MM.1S (cell line): ENCODE data around the gene CPNE1.

Experiments used
- DNase-seq: peaks from one replicate; pipeline ENCODE4 v3.0.0-alpha.2; 2015
- H2AFZ ChIP-seq: fragments of 300-600 bp; sonication (generic); 2 replicates; pipeline ENCODE4 v1.6.0; 2016; ENCODE audit warnings: antibody characterized with exemption, low read length
- H3F3A ChIP-seq: fragments of 300-600 bp; sonication (generic); 2 replicates; pipeline ENCODE4 v1.6.1; 2016; ENCODE audit warnings: mild to moderate bottlenecking, antibody characterized with exemption, low read length, moderate library complexity, mixed read lengths; ENCODE audit not compliant: insufficient read depth
- H3K27ac ChIP-seq: fragments of 300-600 bp; sonication (generic); 2 replicates; pipeline ENCODE4 v1.5.1; 2016; ENCODE audit warnings: mild to moderate bottlenecking, low read length
- H3K27me3 ChIP-seq: fragments of 300-600 bp; sonication (generic); replicated peaks from 2 replicates; pipeline ENCODE4 v1.6.0; 2016; ENCODE audit warnings: low read length; ENCODE audit not compliant: insufficient read depth
- H3K36me3 ChIP-seq: fragments of 300-600 bp; sonication (generic); replicated peaks from 2 replicates; pipeline ENCODE4 v1.6.1; 2016; ENCODE audit warnings: mild to moderate bottlenecking, low read length, mixed read lengths; ENCODE audit not compliant: insufficient read depth
- H3K4me1 ChIP-seq: fragments of 300-600 bp; sonication (generic); 2 replicates; pipeline ENCODE4 v1.6.1; 2016; ENCODE audit warnings: low read length, mixed read lengths
- H3K4me2 ChIP-seq: fragments of 300-600 bp; sonication (generic); 2 replicates; pipeline ENCODE4 v1.6.0; 2016; ENCODE audit warnings: low read depth, low read length
- H3K4me3 ChIP-seq: fragments of 300-600 bp; sonication (generic); 2 replicates; pipeline ENCODE4 v1.5.1; 2016; ENCODE audit warnings: low read length, mixed read lengths
- H3K79me2 ChIP-seq: fragments of 300-600 bp; sonication (generic); 2 replicates; pipeline ENCODE4 v1.6.1; 2016; ENCODE audit warnings: mixed run types, low read length, mixed read lengths
- H3K9ac ChIP-seq: fragments of 300-600 bp; sonication (generic); 2 replicates; pipeline ENCODE4 v1.6.1; 2016; ENCODE audit warnings: low read length, mixed read lengths
- H3K9me2 ChIP-seq: fragments of 300-600 bp; sonication (generic); replicated peaks from 2 replicates; pipeline ENCODE4 v1.6.1; 2016; ENCODE audit warnings: mild to moderate bottlenecking, low read length, mixed read lengths; ENCODE audit not compliant: insufficient read depth
- H3K9me3 ChIP-seq: fragments of 300-600 bp; sonication (generic); replicated peaks from 2 replicates; pipeline ENCODE4 v1.6.1; 2016; ENCODE audit warnings: mild to moderate bottlenecking, low read length, mixed read lengths; ENCODE audit not compliant: insufficient read depth
- H4K20me1 ChIP-seq: fragments of 300-600 bp; sonication (generic); 2 replicates; pipeline ENCODE4 v1.6.1; 2016; ENCODE audit warnings: mild to moderate bottlenecking, low read length, moderate library complexity, mixed read lengths; ENCODE audit not compliant: insufficient read depth
- EZH2 ChIP-seq: fragments of 300-600 bp; sonication (generic); optimal IDR thresholded peaks from 2 replicates; pipeline ENCODE3; 2017; ENCODE audit warnings: low read depth, mild to moderate bottlenecking, antibody characterized with exemption, low read length, mixed read lengths
- EZH2phosphoT487 ChIP-seq: fragments of 300-600 bp; sonication (generic); IDR thresholded peaks from 2 replicates; pipeline ENCODE4 v1.6.1; 2018; ENCODE audit warnings: antibody characterized with exemption, low read length
- TF ChIP-seq, protein P1 (sequence below): fragments of 300-600 bp; sonication (generic); IDR thresholded peaks from 2 replicates; pipeline ENCODE4 v1.5.1; 2016; ENCODE audit warnings: antibody characterized with exemption, low read length, mixed read lengths

CPNE1 gene

DNA sequence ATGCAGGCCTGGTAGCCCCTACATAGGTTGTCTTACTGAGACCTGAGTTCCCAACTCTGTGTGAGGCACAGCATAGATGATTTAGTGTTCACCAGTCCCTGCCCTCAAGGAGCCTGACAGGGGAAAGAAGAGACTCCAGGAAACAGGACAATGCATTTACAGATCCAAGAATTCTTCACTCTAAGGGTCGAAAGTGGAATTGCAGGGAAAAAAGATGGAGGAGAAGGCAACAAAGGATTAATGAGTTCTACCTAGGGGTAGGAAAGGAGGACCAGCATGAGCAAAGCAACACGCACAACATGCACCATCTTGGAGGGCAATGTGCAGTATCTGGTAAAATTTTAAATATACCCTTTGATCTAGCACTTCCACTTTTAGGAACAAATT is 43.1 kb downstream of the CPNE1 start:
- H3K4me1 ChIP-seq, result peaks cover 13% of the 10 kb centered on the region; the same call in 1 of the 2 replicates
- no peak overlapping the region for H3K9ac ChIP-seq
- DNase-seq, result no peak
- no peaks in the 10 kb centered on the region for H3K36me3 ChIP-seq
- no peak overlapping the region for H3K27ac ChIP-seq
- no peak overlapping the region for H2AFZ ChIP-seq
- H4K20me1 ChIP-seq, result no peaks in the 10 kb centered on the region
- peaks cover 22% of the 10 kb centered on the region; the same call in 1 of the 2 replicates for H3F3A ChIP-seq
- TF ChIP-seq, protein P1, sequence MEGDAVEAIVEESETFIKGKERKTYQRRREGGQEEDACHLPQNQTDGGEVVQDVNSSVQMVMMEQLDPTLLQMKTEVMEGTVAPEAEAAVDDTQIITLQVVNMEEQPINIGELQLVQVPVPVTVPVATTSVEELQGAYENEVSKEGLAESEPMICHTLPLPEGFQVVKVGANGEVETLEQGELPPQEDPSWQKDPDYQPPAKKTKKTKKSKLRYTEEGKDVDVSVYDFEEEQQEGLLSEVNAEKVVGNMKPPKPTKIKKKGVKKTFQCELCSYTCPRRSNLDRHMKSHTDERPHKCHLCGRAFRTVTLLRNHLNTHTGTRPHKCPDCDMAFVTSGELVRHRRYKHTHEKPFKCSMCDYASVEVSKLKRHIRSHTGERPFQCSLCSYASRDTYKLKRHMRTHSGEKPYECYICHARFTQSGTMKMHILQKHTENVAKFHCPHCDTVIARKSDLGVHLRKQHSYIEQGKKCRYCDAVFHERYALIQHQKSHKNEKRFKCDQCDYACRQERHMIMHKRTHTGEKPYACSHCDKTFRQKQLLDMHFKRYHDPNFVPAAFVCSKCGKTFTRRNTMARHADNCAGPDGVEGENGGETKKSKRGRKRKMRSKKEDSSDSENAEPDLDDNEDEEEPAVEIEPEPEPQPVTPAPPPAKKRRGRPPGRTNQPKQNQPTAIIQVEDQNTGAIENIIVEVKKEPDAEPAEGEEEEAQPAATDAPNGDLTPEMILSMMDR, result no peak
- TF ChIP-seq EZH2 (no peak), EZH2phosphoT487 (no peak)
- no peaks in the 10 kb centered on the region for H3K9me3 ChIP-seq
- H3K9me2 ChIP-seq, result no peaks in the 10 kb centered on the region
- no peak overlapping the region for H3K4me2 ChIP-seq
- H3K4me3 ChIP-seq, result no peak overlapping the region
- H3K27me3 ChIP-seq, result peaks cover 6% of the 10 kb centered on the region; the same call in 1 of the 2 replicates
- no peaks in the 10 kb centered on the region for H3K79me2 ChIP-seq

DNA sequence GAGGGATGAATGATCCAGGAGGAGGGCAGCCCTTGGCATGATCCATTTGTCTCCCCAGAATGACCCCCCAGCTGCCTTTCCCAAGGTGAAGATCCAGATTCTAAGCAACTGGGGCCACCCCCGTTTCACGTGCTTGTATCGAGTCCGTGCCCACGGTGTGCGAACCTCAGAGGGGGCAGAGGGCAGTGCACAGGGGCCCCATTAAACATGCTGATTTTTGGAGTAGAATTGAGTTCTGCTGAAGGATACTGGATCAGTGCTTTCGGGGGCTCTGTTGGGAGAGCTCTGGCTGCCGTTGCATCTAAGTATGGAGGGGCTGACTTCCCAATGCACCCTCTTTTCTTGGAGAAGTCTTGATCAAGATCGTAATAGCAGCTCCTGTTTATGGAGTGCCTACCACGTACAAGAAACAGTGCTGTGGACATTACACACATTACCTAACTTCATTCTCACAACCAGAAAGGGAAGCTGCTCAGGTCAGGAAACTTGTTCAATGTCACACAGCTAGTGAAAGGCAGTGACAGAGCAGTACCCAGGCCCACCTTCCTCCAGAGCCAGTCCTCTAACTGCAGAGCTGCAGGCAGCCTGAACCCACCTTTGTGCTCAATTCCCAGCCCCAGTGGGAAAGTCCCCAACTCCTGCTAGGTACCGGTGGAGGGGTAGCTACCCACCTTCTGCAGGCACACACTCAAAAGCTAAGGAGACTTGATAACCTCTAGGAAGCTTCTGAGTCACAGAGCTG is 43.7 kb downstream of the CPNE1 start:
- Histone ChIP-seq H4K20me1 (no peaks in the 10 kb centered on the region), H3K27ac (no peak overlapping the region), H3K4me3 (no peak overlapping the region)

DNA sequence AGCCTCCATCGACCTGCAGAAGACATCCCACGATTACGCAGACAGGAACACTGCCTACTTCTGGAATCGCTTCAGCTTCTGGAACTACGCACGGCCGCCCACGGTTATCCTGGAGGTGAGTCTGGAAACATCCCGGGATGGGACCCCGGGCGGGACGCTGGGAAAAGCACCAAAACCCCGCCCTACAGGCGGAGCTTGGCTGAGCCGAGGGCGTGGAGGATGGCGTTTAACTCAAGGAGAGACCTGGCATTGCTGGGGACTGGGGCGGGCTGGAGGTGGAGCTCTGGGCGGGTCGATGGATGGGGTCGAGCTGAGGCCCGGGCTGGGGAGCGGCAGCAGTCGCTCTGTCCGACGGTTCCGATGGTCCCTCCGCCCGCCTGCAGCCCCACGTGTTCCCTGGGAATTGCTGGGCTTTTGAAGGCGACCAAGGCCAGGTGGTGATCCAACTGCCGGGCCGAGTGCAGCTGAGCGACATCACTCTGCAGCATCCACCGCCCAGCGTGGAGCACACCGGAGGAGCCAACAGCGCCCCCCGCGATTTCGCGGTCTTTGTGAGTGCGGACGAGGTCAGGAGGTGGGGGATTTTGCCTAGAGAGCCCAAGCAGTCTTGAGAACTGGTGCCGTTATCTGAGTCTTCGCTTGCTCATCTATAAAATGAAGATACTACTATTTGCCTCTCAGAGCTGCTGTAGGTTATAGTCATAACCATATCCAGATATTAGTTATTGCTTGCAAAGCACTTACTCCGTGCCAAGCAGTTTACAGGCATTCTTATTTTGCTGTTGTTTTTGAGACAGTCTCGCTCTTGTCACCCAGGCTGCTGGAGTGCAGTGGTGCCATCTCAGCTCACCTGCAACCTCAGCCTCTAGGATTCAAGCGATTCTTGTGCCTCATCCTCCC is 45.3 kb downstream of the CPNE1 start:
- Histone ChIP-seq H3K9ac (peak overlapping the region; percentile 30; the same call in 1 of the 2 replicates), H3K36me3 (no peaks in the 10 kb centered on the region), H3K4me3 (peak overlapping the region; percentile 74), H3K27me3 (peaks cover 6% of the 10 kb centered on the region; the same call in 1 of the 2 replicates), H4K20me1 (no peaks in the 10 kb centered on the region), H3K27ac (no peak overlapping the region), H3F3A (peaks cover 29% of the 10 kb centered on the region; the same call in 1 of the 2 replicates), H3K4me1 (peaks cover 13% of the 10 kb centered on the region; the same call in 1 of the 2 replicates), H3K9me3 (no peaks in the 10 kb centered on the region), H3K9me2 (no peaks in the 10 kb centered on the region), H3K4me2 (peak overlapping the region; percentile 82), H3K79me2 (no peaks in the 10 kb centered on the region), H2AFZ (peak overlapping the region; percentile 94)
- DNase-seq, result peak; percentile 89
- TF ChIP-seq EZH2phosphoT487, result no peak
- TF ChIP-seq, protein P1, result peak; percentile 84

More for the DNA sequence above, 43.7 kb downstream of the CPNE1 start:
- no peak for DNase-seq
- Histone ChIP-seq H3K4me1 (peaks cover 13% of the 10 kb centered on the region; the same call in 1 of the 2 replicates), H3K27me3 (peaks cover 6% of the 10 kb centered on the region; the same call in 1 of the 2 replicates), H3K9me2 (no peaks in the 10 kb centered on the region), H3K4me2 (no peak overlapping the region), H2AFZ (no peak overlapping the region), H3K36me3 (no peaks in the 10 kb centered on the region), H3K9me3 (no peaks in the 10 kb centered on the region), H3F3A (peaks cover 23% of the 10 kb centered on the region; the same call in 1 of the 2 replicates), H3K9ac (no peak overlapping the region), H3K79me2 (no peaks in the 10 kb centered on the region)
- TF ChIP-seq, protein P1, result no peak
- no peak for TF ChIP-seq EZH2
